GM12874 (cell line): ENCODE data around the gene KRT84.

Experiments
- TF ChIP-seq, protein P1 (sequence below): IDR thresholded peaks from 2 replicates; pipeline ENCODE4 v1.5.1; 2011; ENCODE audit warnings: low read depth, mild to moderate bottlenecking, control low read depth, low read length, moderate library complexity; ENCODE audit not compliant: insufficient read depth

The KRT84 gene

DNA sequence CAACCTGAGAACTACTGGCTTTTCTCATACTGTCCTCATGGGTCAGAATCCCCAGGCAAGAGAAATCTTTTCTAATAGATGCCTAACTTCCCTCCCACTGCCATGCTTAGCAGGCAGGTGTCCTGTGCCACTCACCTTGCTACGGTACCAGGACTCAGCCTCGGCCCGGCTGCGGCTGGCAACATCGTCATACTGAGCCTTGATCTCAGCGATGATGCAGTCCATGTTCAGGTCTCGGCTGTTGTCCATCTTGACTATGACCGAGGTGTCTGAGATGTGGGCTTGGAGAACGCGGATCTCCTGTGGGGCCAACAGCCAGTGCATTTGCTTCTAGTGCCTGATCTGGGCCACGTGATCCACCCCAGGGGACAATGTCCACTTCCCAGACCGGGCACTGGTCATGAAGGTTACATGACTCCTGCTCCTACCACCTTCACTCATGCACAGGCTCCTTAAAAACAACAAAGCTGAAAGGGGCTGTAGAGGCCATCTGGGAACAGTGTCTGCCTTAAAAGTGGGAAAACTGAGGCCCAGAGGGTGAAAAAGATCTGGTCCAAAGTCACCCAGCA is 22.3 kb downstream of the KRT84 start:
- TF ChIP-seq, protein P1, sequence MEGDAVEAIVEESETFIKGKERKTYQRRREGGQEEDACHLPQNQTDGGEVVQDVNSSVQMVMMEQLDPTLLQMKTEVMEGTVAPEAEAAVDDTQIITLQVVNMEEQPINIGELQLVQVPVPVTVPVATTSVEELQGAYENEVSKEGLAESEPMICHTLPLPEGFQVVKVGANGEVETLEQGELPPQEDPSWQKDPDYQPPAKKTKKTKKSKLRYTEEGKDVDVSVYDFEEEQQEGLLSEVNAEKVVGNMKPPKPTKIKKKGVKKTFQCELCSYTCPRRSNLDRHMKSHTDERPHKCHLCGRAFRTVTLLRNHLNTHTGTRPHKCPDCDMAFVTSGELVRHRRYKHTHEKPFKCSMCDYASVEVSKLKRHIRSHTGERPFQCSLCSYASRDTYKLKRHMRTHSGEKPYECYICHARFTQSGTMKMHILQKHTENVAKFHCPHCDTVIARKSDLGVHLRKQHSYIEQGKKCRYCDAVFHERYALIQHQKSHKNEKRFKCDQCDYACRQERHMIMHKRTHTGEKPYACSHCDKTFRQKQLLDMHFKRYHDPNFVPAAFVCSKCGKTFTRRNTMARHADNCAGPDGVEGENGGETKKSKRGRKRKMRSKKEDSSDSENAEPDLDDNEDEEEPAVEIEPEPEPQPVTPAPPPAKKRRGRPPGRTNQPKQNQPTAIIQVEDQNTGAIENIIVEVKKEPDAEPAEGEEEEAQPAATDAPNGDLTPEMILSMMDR: no peak

DNA sequence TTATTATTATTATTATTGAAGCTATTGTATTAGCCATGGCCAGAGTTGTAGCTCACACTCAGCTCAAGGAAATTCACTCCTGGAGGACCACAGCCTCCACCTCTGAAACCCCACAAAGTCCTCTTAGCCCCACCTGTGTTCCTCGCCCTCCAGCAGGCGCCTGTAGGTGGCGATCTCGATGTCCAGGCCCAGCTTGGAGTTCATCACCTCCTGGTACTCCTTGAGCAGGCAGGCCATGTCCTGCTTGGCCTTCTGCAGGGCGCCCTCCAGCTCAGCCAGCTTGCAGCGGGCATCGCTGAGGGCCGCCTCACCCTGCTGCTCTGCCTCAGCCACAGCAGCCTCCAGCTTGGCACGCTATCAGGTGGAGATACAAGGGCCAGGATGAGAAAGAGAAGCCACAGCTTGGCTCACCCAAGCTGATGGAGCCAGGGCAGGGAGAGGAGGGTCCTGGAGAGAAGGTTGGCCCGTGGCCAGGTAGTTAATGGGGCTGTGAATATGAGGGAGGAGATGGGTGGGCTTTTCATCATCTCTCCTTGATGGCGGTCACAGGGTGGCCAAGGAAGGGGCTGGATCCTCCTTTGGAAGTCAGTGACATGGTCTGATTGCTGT is 23.2 kb downstream of the KRT84 start:
- TF ChIP-seq, protein P1: peak; percentile 44; the same call in 1 of the 2 replicates

- TF ChIP-seq, protein P1: no peak
Measured at GRCh38 chr12:52361553-52361952, 23.9 kb downstream of the KRT84 start.

GRCh38 chr12:52360663-52361271 is 24.7 kb downstream of the KRT84 start:
- TF ChIP-seq, protein P1: no peak

- TF ChIP-seq, protein P1: no peak
Measured at GRCh38 chr12:52360106-52360662, 25.3 kb downstream of the KRT84 start.

- TF ChIP-seq, protein P1: no peak
Measured at GRCh38 chr12:52359621-52360061, 25.8 kb downstream of the KRT84 start.

- TF ChIP-seq, protein P1: peak; percentile 9; the same call in 1 of the 2 replicates
Measured at GRCh38 chr12:52358575-52359350, 26.7 kb downstream of the KRT84 start.
